Endothelial cell of umbilical vein (primary cell): ENCODE data around the gene OSBPL6.
"Not testable (repeated sequence)": the region's sequence is repeated elsewhere in the genome, so short reads cannot be mapped to it uniquely, and the experiment has no call there.

Experiments used
- JUN ChIP-seq: IDR thresholded peaks from 2 replicates; pipeline ENCODE4 v1.6.1; 2011; ENCODE audit warnings: borderline replicate concordance, low read depth; ENCODE audit not compliant: insufficient read length, insufficient read depth
- MYC ChIP-seq: IDR thresholded peaks from one replicate; pipeline ENCODE4 v1.6.1; 2011; ENCODE audit warnings: mild to moderate bottlenecking, low read depth, low read length
- POLR2A ChIP-seq: IDR thresholded peaks from 2 replicates; pipeline ENCODE4 v1.6.1; 2012; ENCODE audit warnings: low read depth, mild to moderate bottlenecking, control low read depth, low read length
- POLR2AphosphoS5 ChIP-seq: IDR thresholded peaks from 2 replicates; pipeline ENCODE4 v1.6.1; 2012; ENCODE audit warnings: low read depth, mild to moderate bottlenecking, control low read depth, low read length, moderate library complexity; ENCODE audit not compliant: insufficient read depth
- TF ChIP-seq, protein P1 (sequence below), 2 donors: IDR thresholded peaks; 1 replicate in 1 of 2; 2 replicates in 1 of 2; pipeline ENCODE4 v1.5.1; 2011; ENCODE audit warnings: low read length in 2 of 2, mild to moderate bottlenecking in 2 of 2, moderate library complexity in 2 of 2, control low read depth in 1 of 2, inconsistent platforms in 1 of 2, low read depth in 1 of 2; ENCODE audit not compliant: insufficient read depth in 1 of 2; ENCODE audit errors: extremely low read depth in 1 of 2
- TF ChIP-seq, protein P2 (sequence below): IDR thresholded peaks from 2 replicates; pipeline ENCODE4 v1.6.1; 2011; ENCODE audit not compliant: insufficient read depth, insufficient read length

DNA sequence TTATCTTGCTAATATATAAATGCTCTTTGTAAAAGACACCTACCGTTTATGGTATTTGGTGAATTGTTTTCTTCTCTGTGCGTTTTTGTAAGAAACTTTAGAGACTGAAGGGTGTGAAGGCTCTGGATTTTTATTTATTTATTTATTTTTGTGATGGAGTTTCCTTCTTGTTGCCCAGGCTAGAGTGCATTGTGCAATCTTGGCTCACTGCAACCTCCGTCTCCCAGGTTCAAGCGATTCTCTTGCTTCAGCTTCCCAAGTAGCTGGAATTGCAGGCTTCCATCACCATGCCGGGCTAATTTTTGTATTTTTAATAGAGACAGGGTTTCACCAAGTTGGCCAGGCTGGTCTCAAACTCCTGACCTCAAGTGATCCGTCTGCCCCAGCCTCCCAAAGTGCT is 129.0 kb downstream of the OSBPL6 start:
- TF ChIP-seq POLR2A, JUN, MYC, POLR2AphosphoS5: not testable (repeated sequence)
- TF ChIP-seq, protein P1, sequence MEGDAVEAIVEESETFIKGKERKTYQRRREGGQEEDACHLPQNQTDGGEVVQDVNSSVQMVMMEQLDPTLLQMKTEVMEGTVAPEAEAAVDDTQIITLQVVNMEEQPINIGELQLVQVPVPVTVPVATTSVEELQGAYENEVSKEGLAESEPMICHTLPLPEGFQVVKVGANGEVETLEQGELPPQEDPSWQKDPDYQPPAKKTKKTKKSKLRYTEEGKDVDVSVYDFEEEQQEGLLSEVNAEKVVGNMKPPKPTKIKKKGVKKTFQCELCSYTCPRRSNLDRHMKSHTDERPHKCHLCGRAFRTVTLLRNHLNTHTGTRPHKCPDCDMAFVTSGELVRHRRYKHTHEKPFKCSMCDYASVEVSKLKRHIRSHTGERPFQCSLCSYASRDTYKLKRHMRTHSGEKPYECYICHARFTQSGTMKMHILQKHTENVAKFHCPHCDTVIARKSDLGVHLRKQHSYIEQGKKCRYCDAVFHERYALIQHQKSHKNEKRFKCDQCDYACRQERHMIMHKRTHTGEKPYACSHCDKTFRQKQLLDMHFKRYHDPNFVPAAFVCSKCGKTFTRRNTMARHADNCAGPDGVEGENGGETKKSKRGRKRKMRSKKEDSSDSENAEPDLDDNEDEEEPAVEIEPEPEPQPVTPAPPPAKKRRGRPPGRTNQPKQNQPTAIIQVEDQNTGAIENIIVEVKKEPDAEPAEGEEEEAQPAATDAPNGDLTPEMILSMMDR (IDR thresholded peaks at IDR 0.05; ENCODE audit: extremely low read depth in 1 of 2, insufficient read depth in 1 of 2, low read depth in 1 of 2, low read length in 2 of 2) = not testable (repeated sequence)
- TF ChIP-seq, protein P2, sequence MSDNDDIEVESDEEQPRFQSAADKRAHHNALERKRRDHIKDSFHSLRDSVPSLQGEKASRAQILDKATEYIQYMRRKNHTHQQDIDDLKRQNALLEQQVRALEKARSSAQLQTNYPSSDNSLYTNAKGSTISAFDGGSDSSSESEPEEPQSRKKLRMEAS = not testable (repeated sequence)
